Testis (tissue), 3 donors: ENCODE measurements around the gene CXXC4. TPM values are rescaled to one million over a fixed set of nuclear protein-coding genes. Genes with fewer than 3 reads are reported as not detected.
A peak's percentile ranks its signal among the peaks of the same experiment; 100 is the strongest.

ENCODE experiments used
- DNase-seq: peaks from one replicate; pipeline ENCODE4 v3.0.0-alpha.2; 2019
- H3K27ac ChIP-seq, 2 donors: fragments of 200-600 bp; sonication (generic); one replicate each; pipeline ENCODE4 v1.5.1; 2019
- H3K27me3 ChIP-seq: fragments of 200-600 bp; sonication (generic); one replicate; pipeline ENCODE4 v1.5.1; 2019
- H3K36me3 ChIP-seq: fragments of 200-600 bp; sonication (generic); one replicate; pipeline ENCODE4 v1.5.1; 2017; ENCODE audit warnings: low read depth; ENCODE audit errors: missing control alignments
- H3K4me1 ChIP-seq: fragments of 200-600 bp; sonication (generic); one replicate; pipeline ENCODE4 v1.5.1; 2019
- H3K4me3 ChIP-seq, 2 donors: fragments of 200-600 bp; sonication (generic); one replicate each; pipeline ENCODE4 v1.5.1; 2017 to 2019
- H3K9me3 ChIP-seq: fragments of 200-600 bp; sonication (generic); one replicate; pipeline ENCODE4 v1.5.1; 2017
- POLR2A ChIP-seq: fragments of 450-650 bp; IDR thresholded peaks from one replicate; pipeline ENCODE4 v1.6.1; 2017; ENCODE audit warnings: antibody characterized with exemption, mild to moderate bottlenecking, moderate library complexity
- WGBS, 2 donors: methylation state at CpG; one replicate each; pipeline ENCODE4 v1.1.5; 2018; 5-methylcytosine and 5-hydroxymethylcytosine counted together
- intact Hi-C: fragments of 100-400 bp; cut with DNase I; formaldehyde crosslinking; loops from one replicate; pipeline ENCODE4 v1.15.1; 2023; ENCODE audit warnings: low total_unique reads
- polyA plus RNA-seq: library from polyadenylated mRNA; stranded (reverse); fragments of 350-450 nt; fragmentation: Illumina TruSeq; extraction: RNeasy Lipid Tissue Mini Kit (QIAGEN cat#74804); gene quantifications from one replicate; pipeline ENCODE4 v1.2.3, GENCODE V29; 2014; ENCODE audit warnings: low read depth, low replicate concordance; ENCODE audit not compliant: insufficient read depth
- total RNA-seq, 2 donors: library from RNA; depleted of rRNA; stranded (reverse); fragments of >200 nt; gene quantifications; one replicate each; pipeline ENCODE4 v1.2.3, GENCODE V29; 2016
- TF ChIP-seq, protein P1 (sequence below), 3 experiments: fragments of 450-650 bp in 2 of 3; fragments of 200-600 bp in 1 of 3; sonication (generic) in 1 of 3; IDR thresholded peaks; one replicate each; pipeline ENCODE4 v1.5.1; 2016 to 2019; ENCODE audit warnings: antibody characterized with exemption in 3 of 3, mild to moderate bottlenecking in 2 of 3, moderate library complexity in 1 of 3

The CXXC4 gene
- total and polyA plus RNA-seq, 3 donors from 2014 or later: 3.7 to 10.2 (median 8.6) TPM

DNA sequence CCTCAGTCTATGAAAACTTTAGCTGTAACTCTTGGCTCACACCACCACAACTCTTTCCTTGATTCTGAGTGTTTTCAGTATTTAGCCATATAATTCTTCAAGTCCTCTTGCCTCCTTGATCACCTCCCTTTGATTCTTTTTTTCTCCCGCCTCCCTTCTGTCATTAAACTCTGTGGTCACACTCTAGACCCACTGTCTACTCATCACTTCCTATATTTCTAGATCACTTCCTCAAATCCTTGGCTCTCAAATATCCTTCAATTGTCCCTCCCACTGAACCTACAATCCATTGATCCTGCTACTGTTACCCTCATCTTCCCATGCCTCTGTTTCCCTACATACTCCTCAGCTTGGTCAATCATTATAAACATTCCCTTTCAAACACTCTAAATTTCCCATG lies 12.4 kb upstream of the CXXC4 start:
- no peak overlapping the region for H3K27ac ChIP-seq
- no peaks in the 10 kb centered on the region for H3K4me1 ChIP-seq
- intact Hi-C loops: no loop called here
- H3K36me3 ChIP-seq: no peaks in the 10 kb centered on the region
- no peak overlapping the region for H3K4me3 ChIP-seq
- H3K27me3 ChIP-seq: no peaks in the 10 kb centered on the region
- DNase-seq: no peak
- no peaks in the 10 kb centered on the region for H3K9me3 ChIP-seq
- TF ChIP-seq POLR2A: no peak
- TF ChIP-seq, protein P1, sequence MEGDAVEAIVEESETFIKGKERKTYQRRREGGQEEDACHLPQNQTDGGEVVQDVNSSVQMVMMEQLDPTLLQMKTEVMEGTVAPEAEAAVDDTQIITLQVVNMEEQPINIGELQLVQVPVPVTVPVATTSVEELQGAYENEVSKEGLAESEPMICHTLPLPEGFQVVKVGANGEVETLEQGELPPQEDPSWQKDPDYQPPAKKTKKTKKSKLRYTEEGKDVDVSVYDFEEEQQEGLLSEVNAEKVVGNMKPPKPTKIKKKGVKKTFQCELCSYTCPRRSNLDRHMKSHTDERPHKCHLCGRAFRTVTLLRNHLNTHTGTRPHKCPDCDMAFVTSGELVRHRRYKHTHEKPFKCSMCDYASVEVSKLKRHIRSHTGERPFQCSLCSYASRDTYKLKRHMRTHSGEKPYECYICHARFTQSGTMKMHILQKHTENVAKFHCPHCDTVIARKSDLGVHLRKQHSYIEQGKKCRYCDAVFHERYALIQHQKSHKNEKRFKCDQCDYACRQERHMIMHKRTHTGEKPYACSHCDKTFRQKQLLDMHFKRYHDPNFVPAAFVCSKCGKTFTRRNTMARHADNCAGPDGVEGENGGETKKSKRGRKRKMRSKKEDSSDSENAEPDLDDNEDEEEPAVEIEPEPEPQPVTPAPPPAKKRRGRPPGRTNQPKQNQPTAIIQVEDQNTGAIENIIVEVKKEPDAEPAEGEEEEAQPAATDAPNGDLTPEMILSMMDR (IDR thresholded peaks at IDR 0.05): no peak
- 43 to 93% methylated on average over 1 of the region's 1 CpG for WGBS, 2 donors

DNA sequence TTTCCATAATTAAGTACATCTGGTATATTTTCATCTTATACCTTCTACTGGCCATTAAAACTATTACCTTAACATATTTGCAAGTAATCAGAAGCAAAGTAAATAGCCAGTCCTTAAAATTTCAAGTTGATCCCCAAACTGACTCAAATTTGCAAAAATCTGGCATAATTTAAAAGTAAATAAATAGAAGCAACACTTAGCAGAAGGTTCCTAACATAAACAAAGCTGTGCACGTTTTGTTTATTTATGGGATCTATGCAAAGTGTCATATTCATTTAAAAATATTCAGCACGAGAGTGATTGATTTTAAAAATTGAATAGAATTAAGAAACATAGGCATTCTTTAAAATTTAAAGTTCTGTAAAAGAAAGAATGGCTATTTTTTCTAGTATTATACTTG lies 9.8 kb upstream of the CXXC4 start:
- H3K4me1 ChIP-seq: no peaks in the 10 kb centered on the region
- H3K36me3 ChIP-seq: no peaks in the 10 kb centered on the region
- intact Hi-C loops: no loop called here
- no peak overlapping the region for H3K4me3 ChIP-seq
- 74 to 79% methylated on average over 2 of the region's 2 CpGs for WGBS, 2 donors
- DNase-seq: no peak
- TF ChIP-seq, protein P1 (IDR thresholded peaks at IDR 0.05): no peak
- TF ChIP-seq POLR2A: no peak
- no peak overlapping the region for H3K27ac ChIP-seq
- no peaks in the 10 kb centered on the region for H3K27me3 ChIP-seq
- H3K9me3 ChIP-seq: no peaks in the 10 kb centered on the region

DNA sequence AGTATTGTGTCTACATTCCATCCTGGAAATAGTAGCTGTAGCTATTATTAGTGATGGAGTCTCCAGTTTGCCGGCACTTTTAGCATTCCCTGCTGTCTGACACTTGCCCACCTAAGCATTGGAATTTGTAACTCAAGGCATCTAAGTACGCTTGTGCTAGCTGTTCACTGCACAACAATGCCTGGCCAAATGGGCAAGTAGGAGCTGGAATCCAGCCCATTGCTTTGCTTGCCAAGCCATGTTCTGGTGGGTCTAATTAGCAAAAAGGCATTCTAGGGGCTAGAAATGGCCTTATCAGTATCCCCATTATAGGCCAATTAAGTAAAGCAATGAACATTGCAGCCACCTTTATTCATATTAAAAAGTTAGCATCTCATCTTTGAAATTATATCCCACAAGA lies 7.8 kb upstream of the CXXC4 start:
- no peak for DNase-seq
- Histone ChIP-seq H3K27me3 (no peaks in the 10 kb centered on the region), H3K9me3 (no peaks in the 10 kb centered on the region), H3K36me3 (no peaks in the 10 kb centered on the region), H3K27ac (no peak overlapping the region), H3K4me3 (no peak overlapping the region), H3K4me1 (no peaks in the 10 kb centered on the region)
- intact Hi-C loops: no loop called here
- WGBS, 2 donors: 59 to 80% methylated on average over 2 of the region's 2 CpGs
- TF ChIP-seq, protein P1 (IDR thresholded peaks at IDR 0.05): no peak
- TF ChIP-seq POLR2A: no peak

DNA sequence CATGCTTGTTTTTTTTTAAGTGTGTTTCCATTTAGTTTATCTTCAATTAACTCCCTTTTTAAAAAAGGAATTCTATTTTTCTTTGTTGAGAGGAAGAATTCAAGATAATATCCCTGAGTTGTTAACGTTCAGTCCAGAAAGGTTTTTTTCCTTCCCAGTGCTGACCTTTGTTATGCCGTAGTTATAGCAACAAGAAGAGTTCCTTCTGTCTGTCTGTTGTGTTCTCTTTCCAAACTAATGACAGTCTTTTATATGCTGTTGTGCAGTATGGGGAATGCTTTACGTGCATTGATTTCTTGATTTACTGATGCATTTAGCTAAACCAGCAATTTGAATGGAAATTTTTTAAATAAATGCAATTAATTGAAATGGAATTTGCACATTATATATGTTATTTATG lies 6.6 kb upstream of the CXXC4 start:
- no peak overlapping the region for H3K4me3 ChIP-seq
- H3K4me1 ChIP-seq: no peaks in the 10 kb centered on the region
- H3K36me3 ChIP-seq: no peaks in the 10 kb centered on the region
- WGBS, 2 donors: 50 to 51% methylated on average over 3 of the region's 3 CpGs
- intact Hi-C loops: no loop called here
- DNase-seq: no peak
- H3K27ac ChIP-seq: no peak overlapping the region
- TF ChIP-seq POLR2A: no peak
- TF ChIP-seq, protein P1 (IDR thresholded peaks at IDR 0.05): no peak
- no peaks in the 10 kb centered on the region for H3K9me3 ChIP-seq
- no peaks in the 10 kb centered on the region for H3K27me3 ChIP-seq

DNA sequence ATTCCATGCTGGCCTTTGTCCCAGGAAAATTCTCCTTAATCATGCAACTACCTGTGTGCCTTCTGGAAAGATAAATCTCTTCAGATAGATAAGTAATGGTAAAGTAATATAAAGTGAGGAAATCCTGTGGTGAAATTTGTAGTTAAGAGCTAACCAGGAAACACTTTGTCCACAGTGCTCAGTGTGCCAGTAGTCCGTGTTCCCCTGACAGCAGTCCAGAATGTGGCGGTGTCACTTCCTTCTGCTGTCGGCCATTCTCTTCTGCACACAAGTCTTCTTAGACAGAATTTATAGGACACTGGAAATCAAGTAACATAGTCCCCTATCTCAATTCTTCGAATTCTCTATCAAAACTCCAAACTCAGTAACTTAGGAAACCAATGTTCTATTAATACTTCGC lies 5.7 kb upstream of the CXXC4 start:
- H3K4me1 ChIP-seq: no peaks in the 10 kb centered on the region
- 50 to 61% methylated on average over 5 of the region's 5 CpGs for whole genome bisulfite sequencing, 2 donors
- H3K27me3 ChIP-seq: no peaks in the 10 kb centered on the region
- H3K36me3 ChIP-seq: no peaks in the 10 kb centered on the region
- no peak overlapping the region for H3K27ac ChIP-seq
- H3K9me3 ChIP-seq: no peaks in the 10 kb centered on the region
- no peak for TF ChIP-seq POLR2A
- H3K4me3 ChIP-seq: no peak overlapping the region
- peak; percentile 16 for DNase-seq
- intact Hi-C loops: no loop called here
